Rectal smooth muscle tissue (tissue), 1 donor: ENCODE results near the gene HCN4.

ENCODE experiments used
- H3K27ac ChIP-seq: one replicate; pipeline ENCODE4 v1.7.0; 2013; ENCODE audit warnings: low read depth, low read length, inconsistent platforms
- H3K27me3 ChIP-seq: one replicate; pipeline ENCODE4 v1.7.0; 2013; ENCODE audit warnings: low read length; ENCODE audit not compliant: control insufficient read depth, insufficient read depth
- H3K36me3 ChIP-seq: one replicate; pipeline ENCODE4 v1.7.0; 2013; ENCODE audit warnings: low read length; ENCODE audit not compliant: control insufficient read depth, insufficient read depth
- H3K4me1 ChIP-seq: one replicate; pipeline ENCODE4 v1.7.0; 2013; ENCODE audit warnings: low read length; ENCODE audit not compliant: control insufficient read depth, insufficient read depth
- H3K4me3 ChIP-seq: one replicate; pipeline ENCODE4 v1.7.0; 2013; ENCODE audit warnings: low read length
- H3K9ac ChIP-seq: one replicate; pipeline ENCODE4 v1.7.0; 2013; ENCODE audit warnings: low read length

Gene HCN4

GRCh38 chr15:73389539-73389938, 20.8 kb upstream of the HCN4 start:
- Histone ChIP-seq H3K4me3 (no peak overlapping the region), H3K27ac (no peak overlapping the region), H3K36me3 (no peaks in the 10 kb centered on the region), H3K4me1 (no peaks in the 10 kb centered on the region), H3K9ac (no peak overlapping the region), H3K27me3 (peaks cover 7% of the 10 kb centered on the region)

GRCh38 chr15:73388256-73388781, 19.6 kb upstream of the HCN4 start:
- Histone ChIP-seq H3K27me3 (peaks cover 3% of the 10 kb centered on the region), H3K9ac (no peak overlapping the region), H3K4me3 (no peak overlapping the region), H3K36me3 (no peaks in the 10 kb centered on the region), H3K4me1 (no peaks in the 10 kb centered on the region), H3K27ac (no peak overlapping the region)

- Histone ChIP-seq H3K4me1 (no peaks in the 10 kb centered on the region), H3K9ac (no peak overlapping the region), H3K4me3 (no peak overlapping the region), H3K36me3 (no peaks in the 10 kb centered on the region), H3K27me3 (peaks cover 3% of the 10 kb centered on the region), H3K27ac (no peak overlapping the region)
Measured at GRCh38 chr15:73387507-73388255, 18.9 kb upstream of the HCN4 start.

DNA sequence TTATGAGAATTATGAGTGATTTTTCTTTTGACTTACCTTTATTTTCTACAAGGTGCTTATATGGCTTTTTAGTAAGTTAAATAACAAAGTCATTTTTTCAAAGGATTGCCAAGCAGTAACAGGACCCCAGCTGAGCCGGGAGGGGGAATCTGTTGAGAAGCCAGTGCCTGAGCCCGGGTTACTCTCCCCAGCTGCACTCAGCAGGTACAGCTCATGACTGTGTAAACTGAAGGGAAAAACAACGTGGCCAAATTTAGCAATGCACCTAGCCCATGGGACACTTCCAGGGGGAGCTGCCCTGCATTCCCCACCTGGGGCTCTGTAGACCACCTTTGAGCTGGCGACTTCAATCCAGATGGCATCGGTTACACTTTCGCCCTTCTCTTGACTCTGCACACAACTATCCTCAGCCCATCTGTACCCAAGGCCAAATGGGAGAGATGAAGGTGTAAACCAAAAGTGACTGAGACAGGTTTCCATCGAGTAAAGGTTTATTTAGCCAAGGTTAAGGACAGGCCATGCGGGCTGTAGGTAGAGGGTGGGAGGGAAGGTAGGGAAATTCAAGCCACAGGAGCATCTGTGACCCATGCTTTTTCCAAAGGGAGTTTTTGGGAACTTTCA, 18.2 kb upstream of the HCN4 start:
- H3K4me3 ChIP-seq: no peak overlapping the region
- H3K36me3 ChIP-seq: no peaks in the 10 kb centered on the region
- peaks cover 1% of the 10 kb centered on the region for H3K27me3 ChIP-seq
- H3K4me1 ChIP-seq: no peaks in the 10 kb centered on the region
- H3K27ac ChIP-seq: no peak overlapping the region
- no peak overlapping the region for H3K9ac ChIP-seq

GRCh38 chr15:73386238-73386637, 17.5 kb upstream of the HCN4 start:
- H3K27me3 ChIP-seq: no peaks in the 10 kb centered on the region

DNA sequence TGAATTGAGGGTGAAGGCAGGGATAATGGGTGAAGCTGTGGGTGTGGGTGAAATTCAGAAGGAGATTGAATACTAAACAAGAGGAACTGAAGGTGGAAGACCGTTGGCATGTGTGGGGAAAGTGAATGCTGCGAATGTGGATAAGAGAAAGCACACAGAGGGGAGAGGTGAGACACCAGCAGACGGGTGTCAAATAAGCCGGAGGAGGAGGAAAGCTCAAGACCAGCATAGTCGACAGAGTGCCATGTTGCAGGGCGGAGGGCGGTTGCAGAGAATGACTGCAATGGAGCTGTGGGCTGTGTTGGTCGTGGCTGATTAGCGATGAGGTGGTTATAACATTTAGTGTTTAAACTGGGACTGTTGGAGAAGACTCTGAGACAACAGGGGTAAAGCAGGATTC, 16.4 kb upstream of the HCN4 start:
- Histone ChIP-seq H3K9ac (no peak overlapping the region), H3K36me3 (no peaks in the 10 kb centered on the region), H3K27me3 (no peaks in the 10 kb centered on the region), H3K27ac (no peak overlapping the region), H3K4me1 (no peaks in the 10 kb centered on the region), H3K4me3 (no peak overlapping the region)

More at GRCh38 chr15:73386238-73386637, 17.5 kb upstream of the HCN4 start:
- Histone ChIP-seq H3K4me1 (no peaks in the 10 kb centered on the region), H3K4me3 (no peak overlapping the region), H3K36me3 (no peaks in the 10 kb centered on the region), H3K27ac (no peak overlapping the region), H3K9ac (no peak overlapping the region)

- H3K27ac ChIP-seq: no peak overlapping the region
- no peaks in the 10 kb centered on the region for H3K4me1 ChIP-seq
- H3K4me3 ChIP-seq: no peak overlapping the region
- H3K36me3 ChIP-seq: no peaks in the 10 kb centered on the region
- H3K27me3 ChIP-seq: no peaks in the 10 kb centered on the region
- no peak overlapping the region for H3K9ac ChIP-seq
Measured at GRCh38 chr15:73383310-73384189, 14.8 kb upstream of the HCN4 start.

- H3K9ac ChIP-seq: no peak overlapping the region
- no peak overlapping the region for H3K4me3 ChIP-seq
- H3K27ac ChIP-seq: no peak overlapping the region
- H3K27me3 ChIP-seq: no peaks in the 10 kb centered on the region
- H3K4me1 ChIP-seq: no peaks in the 10 kb centered on the region
- no peaks in the 10 kb centered on the region for H3K36me3 ChIP-seq
Measured at GRCh38 chr15:73382115-73382514, 13.4 kb upstream of the HCN4 start.

DNA sequence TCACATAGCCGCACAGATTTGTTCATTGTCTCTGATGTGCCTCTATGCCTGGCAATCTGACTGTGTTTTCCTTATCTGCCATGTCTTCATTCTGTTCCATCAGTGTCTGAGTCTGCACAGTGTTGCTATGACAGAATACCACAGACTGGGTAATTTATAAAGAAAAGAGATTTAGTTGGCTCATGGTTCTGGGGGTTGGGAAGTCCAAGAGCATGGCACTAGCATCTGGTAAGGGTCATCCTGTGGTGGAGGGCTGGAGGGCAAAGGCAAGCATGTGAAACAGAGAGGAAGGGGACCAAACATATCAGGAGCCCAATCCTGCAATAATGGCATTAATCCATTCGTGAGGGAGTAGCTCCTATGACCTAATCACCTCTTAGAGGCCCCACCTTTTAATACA, 11.9 kb upstream of the HCN4 start:
- Histone ChIP-seq H3K4me1 (no peaks in the 10 kb centered on the region), H3K9ac (no peak overlapping the region), H3K27ac (no peak overlapping the region), H3K36me3 (no peaks in the 10 kb centered on the region), H3K4me3 (no peak overlapping the region), H3K27me3 (no peaks in the 10 kb centered on the region)

DNA sequence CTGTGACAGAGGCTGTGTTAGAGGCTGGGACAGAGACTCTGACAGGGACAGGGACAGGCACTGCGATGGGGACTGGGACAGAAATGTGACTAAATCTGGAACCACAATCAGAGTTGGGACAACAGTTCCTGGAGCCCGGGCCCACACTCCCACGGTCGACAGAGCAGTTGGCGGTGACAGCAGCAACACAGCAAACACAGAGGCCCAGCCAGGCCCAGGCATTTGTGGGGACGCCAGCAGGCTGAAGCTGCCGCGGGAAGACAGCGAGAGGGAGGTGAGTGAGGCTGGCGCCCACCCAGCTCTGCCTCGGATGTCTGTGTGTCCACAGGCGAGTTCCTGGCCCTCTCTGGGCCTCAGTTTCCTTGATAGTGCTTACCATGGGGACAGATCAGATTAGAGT, 9.3 kb upstream of the HCN4 start:
- Histone ChIP-seq H3K4me1 (no peaks in the 10 kb centered on the region), H3K27ac (no peak overlapping the region), H3K36me3 (no peaks in the 10 kb centered on the region), H3K4me3 (no peak overlapping the region), H3K27me3 (no peaks in the 10 kb centered on the region), H3K9ac (no peak overlapping the region)

DNA sequence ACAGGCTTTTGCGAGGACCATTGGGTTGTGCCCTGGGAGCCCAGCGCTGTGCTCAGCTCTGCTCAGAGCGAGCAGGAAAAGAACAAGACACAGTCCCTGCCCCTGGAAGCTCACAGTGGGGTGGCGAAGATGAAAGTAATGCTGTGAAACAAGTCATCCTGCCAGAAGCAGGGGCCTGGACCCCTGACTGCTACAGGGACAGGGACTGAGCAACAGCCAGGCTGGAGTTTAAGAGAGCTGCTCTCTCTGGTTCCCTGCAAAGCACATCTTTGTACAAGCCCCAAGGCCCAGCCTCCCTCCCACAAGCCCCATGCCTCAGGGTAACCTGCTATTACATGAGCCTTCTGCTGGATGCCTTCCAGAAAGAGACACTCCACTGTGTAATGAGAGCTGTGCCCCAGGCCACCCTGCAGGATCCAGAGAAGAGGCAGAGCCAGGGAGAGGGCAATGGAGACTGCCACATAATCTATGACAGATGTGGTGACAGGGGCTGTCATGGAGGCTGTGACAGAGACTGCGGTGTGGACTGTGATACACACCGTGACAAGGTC, 7.1 kb upstream of the HCN4 start:
- Histone ChIP-seq H3K4me1 (no peaks in the 10 kb centered on the region), H3K9ac (no peak overlapping the region), H3K27ac (no peak overlapping the region), H3K4me3 (no peak overlapping the region), H3K27me3 (peaks cover 2% of the 10 kb centered on the region), H3K36me3 (no peaks in the 10 kb centered on the region)

DNA sequence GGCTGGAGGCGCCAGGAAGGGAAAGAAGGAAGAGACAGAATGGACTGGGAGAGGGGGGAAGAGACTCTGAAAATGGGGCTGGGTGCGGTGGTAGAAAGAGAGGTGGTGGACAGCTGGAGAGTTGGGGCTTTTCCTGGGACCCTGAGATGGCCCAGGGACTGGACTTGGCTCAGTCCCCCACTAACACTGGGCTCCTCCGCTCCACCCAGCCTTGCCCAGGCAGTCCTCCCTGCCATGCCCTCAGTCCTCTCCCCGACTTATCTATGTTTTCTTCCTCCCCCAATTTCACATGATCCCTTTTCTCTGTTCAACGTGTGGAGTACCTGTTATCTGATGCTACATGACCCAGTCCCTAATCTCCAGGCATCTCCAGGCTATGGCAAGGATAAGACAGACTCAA, 6.3 kb upstream of the HCN4 start:
- Histone ChIP-seq H3K27me3 (peaks cover 7% of the 10 kb centered on the region), H3K27ac (no peak overlapping the region), H3K4me3 (no peak overlapping the region)

More for the DNA sequence above, 6.3 kb upstream of the HCN4 start:
- no peaks in the 10 kb centered on the region for H3K4me1 ChIP-seq
- H3K9ac ChIP-seq: no peak overlapping the region
- no peaks in the 10 kb centered on the region for H3K36me3 ChIP-seq
